Raji (cell line): ENCODE data around the gene SHROOM3.

Experiments
- POLR2A ChIP-seq: IDR thresholded peaks from 2 replicates; pipeline ENCODE4 v1.6.1; 2011; ENCODE audit warnings: low read depth, low read length, control low read depth; ENCODE audit not compliant: insufficient read depth

Gene SHROOM3

GRCh38 chr4:76434901-76435527 is at the start of gene SHROOM3:
Gene SHROOM3 (plus strand): TSS chr4:76435229. CDS start chr4:76436053, 824 bp downstream.
- TF ChIP-seq POLR2A: no peak

- no peak for TF ChIP-seq POLR2A
Observed at GRCh38 chr4:76385974-76386373, 49.1 kb upstream of the SHROOM3 start.

- no peak for TF ChIP-seq POLR2A
Observed at GRCh38 chr4:76386566-76387305, 48.3 kb upstream of the SHROOM3 start.

- TF ChIP-seq POLR2A: no peak
Observed at GRCh38 chr4:76388160-76388908, 46.7 kb upstream of the SHROOM3 start.

GRCh38 chr4:76401654-76402053 is 33.4 kb upstream of the SHROOM3 start:
- no peak for TF ChIP-seq POLR2A

GRCh38 chr4:76406081-76406480 is 28.9 kb upstream of the SHROOM3 start:
- no peak for TF ChIP-seq POLR2A

GRCh38 chr4:76407440-76408119 is 27.4 kb upstream of the SHROOM3 start:
- no peak for TF ChIP-seq POLR2A

- no peak for TF ChIP-seq POLR2A
Observed at GRCh38 chr4:76410636-76411035, 24.4 kb upstream of the SHROOM3 start.

GRCh38 chr4:76420188-76420761 is 14.8 kb upstream of the SHROOM3 start:
- no peak for TF ChIP-seq POLR2A

GRCh38 chr4:76420762-76421581 is 14.1 kb upstream of the SHROOM3 start, which contains the start of gene CCDC158:
Gene CCDC158 (minus strand): TSS chr4:76421141. CDS start chr4:76403207, 17,934 bp downstream.
- no peak for TF ChIP-seq POLR2A

GRCh38 chr4:76426272-76426671 is 8.8 kb upstream of the SHROOM3 start:
- TF ChIP-seq POLR2A: no peak

- TF ChIP-seq POLR2A: no peak
Observed at GRCh38 chr4:76429636-76430035, 5.4 kb upstream of the SHROOM3 start.

GRCh38 chr4:76430519-76431388 is 4.3 kb upstream of the SHROOM3 start:
- TF ChIP-seq POLR2A: no peak
